GM12892 (cell line): ENCODE data around the gene TLE7.

Experiments
- POLR2A ChIP-seq: IDR thresholded peaks from 2 replicates; pipeline ENCODE4 v1.6.1; 2011; ENCODE audit warnings: low read depth, low read length, control low read depth
- POLR2AphosphoS5 ChIP-seq: IDR thresholded peaks from 2 replicates; pipeline ENCODE4 v1.6.1; 2011; ENCODE audit warnings: low read depth, low read length, control low read depth
- TAF1 ChIP-seq: IDR thresholded peaks from 2 replicates; pipeline ENCODE4 v1.6.1; 2011; ENCODE audit warnings: low read depth, mild to moderate bottlenecking, control low read depth, low read length, borderline replicate concordance

DNA sequence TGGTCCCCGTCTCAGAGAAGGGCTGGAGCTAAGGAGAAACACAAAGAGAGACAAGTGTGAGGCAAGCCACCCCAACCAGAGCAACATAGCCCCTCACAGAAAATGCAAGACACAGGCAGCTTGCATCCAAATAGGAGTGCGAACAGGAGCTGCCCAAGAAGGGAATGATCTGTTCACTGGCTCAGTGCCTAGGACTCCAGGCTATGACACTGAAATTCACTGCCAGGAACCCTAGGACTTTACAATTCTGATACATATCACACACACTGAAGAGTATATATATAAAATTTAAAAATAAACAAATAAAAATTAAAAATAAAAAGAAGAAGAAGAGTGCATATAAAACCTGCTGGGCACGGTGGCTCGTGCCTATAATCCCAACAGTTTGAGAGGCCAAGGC lies 14.9 kb upstream of the TLE7 start:
- TF ChIP-seq POLR2A (no peak), POLR2AphosphoS5 (no peak), TAF1 (no peak)
